Activated CD8-positive, alpha-beta T cell treated with anti-CD3 and anti-CD28 coated beads for 36 hours (primary cell): ENCODE data around the gene DVL3. TPM values are rescaled to one million over a fixed set of nuclear protein-coding genes. Genes with fewer than 3 reads are reported as not detected.
A peak's percentile ranks its signal among the peaks of the same experiment; 100 is the strongest.

Source experiments
- ATAC-seq: fragments of 200-7000 bp; cut with Tn5 transposase; one replicate; pipeline ENCODE4 v1.10.0; 2021; ENCODE audit warnings: mild to moderate bottlenecking, moderate library complexity
- CTCF ChIA-PET: fragments of 350-600 bp; sonication (Branson Sonifier 250); formaldehyde crosslinking; loops from one replicate; lab custom pipeline; 2021; ENCODE audit warnings: antibody characterized with exemption; lab: Charles Lee
- POLR2A ChIA-PET: fragments of 350-600 bp; sonication (Branson Sonifier 250); formaldehyde crosslinking; loops from one replicate; lab custom pipeline; 2021; ENCODE audit warnings: antibody characterized with exemption; lab: Charles Lee
- DNase-seq: peaks from one replicate; pipeline ENCODE4 v3.0.0-alpha.2; 2020
- H3K27ac Mint-ChIP-seq: one replicate; pipeline ENCODE4 v1.8.0; 2021; ENCODE audit warnings: mild to moderate bottlenecking, mixed read lengths
- H3K27me3 Mint-ChIP-seq: one replicate; pipeline ENCODE4 v1.8.0; 2021; ENCODE audit warnings: mixed read lengths
- H3K36me3 Mint-ChIP-seq: one replicate; pipeline ENCODE4 v1.8.0; 2021; ENCODE audit warnings: low read depth, mixed read lengths
- H3K4me1 Mint-ChIP-seq: one replicate; pipeline ENCODE4 v1.8.0; 2021; ENCODE audit warnings: low read depth, mixed read lengths
- H3K4me3 Mint-ChIP-seq: one replicate; pipeline ENCODE4 v1.8.0; 2021; ENCODE audit warnings: mild to moderate bottlenecking, moderate library complexity, mixed read lengths
- H3K9me3 Mint-ChIP-seq: one replicate; pipeline ENCODE4 v1.8.0; 2021; ENCODE audit warnings: mixed read lengths
- CTCF ChIP-seq: fragments of 200-600 bp; IDR thresholded peaks from one replicate; pipeline ENCODE4 v1.8.0; 2022; ENCODE audit warnings: antibody characterized with exemption, mild to moderate bottlenecking
- intact Hi-C: fragments of 100-400 bp; cut with micrococcal nuclease; formaldehyde crosslinking; loops from one replicate; pipeline ENCODE4 v1.10.0; 2022
- total RNA-seq, 2 experiments: library from RNA; stranded (reverse); gene quantifications; one replicate each; pipeline ENCODE4 v1.2.3, GENCODE V29; 2021

DVL3 gene
- total RNA-seq, 2 experiments from 2014 or later = 21.2 to 25.9 TPM

DNA sequence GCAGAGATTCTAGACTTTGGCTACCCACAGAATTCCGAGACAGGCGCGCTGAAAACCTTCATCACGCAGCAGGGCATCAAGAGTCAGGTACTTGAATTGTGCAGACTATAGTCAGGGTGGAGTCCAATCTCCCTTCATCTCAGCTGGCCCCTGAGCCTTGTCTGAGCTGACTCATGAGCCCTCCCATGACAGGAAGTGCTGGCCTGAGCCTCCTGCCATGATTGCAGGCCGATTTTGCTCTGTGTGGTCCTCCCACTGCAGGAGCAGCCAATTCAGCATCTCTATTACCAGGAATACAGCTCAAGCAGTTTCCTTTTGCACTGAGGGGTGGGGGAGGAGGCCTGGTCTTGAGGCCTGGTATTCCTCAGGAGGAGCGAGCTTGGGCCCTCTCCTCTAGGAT is 25.0 kb downstream of the DVL3 start:
- DNase-seq = no peak
- Mint-ChIP-seq H3K4me1 (peaks cover 28% of the 10 kb centered on the region), H3K27me3 (no peaks in the 10 kb centered on the region), H3K27ac (no peak overlapping the region), H3K36me3 (peaks cover 55% of the 10 kb centered on the region), H3K9me3 (no peaks in the 10 kb centered on the region), H3K4me3 (no peak overlapping the region)
- POLR2A ChIA-PET = no interaction called here
- ATAC-seq = no peak
- TF ChIP-seq CTCF = no peak
- CTCF ChIA-PET = no interaction called here
- intact Hi-C loops = no loop called here

GRCh38 chr3:184181596-184181995 is 26.4 kb downstream of the DVL3 start:
- Mint-ChIP-seq H3K4me3 (no peak overlapping the region), H3K36me3 (peaks cover 60% of the 10 kb centered on the region), H3K9me3 (no peaks in the 10 kb centered on the region), H3K27ac (no peak overlapping the region), H3K27me3 (no peaks in the 10 kb centered on the region), H3K4me1 (peaks cover 22% of the 10 kb centered on the region)
- TF ChIP-seq CTCF = no peak
- ATAC-seq = no peak
- POLR2A ChIA-PET = no interaction called here
- intact Hi-C loops = no loop called here
- no peak for DNase-seq
- CTCF ChIA-PET = interaction anchor here (1.0 to 2.0 kb wide), 3 partner anchors 23 to 68 kb away, joined by 3 to 10 read pairs (median 4); partner anchors contain the start of genes EEF1AKMT4 and VWA5B2

- ATAC-seq = no peak
- H3K4me3 Mint-ChIP-seq = no peak overlapping the region
These were observed 28.5 kb downstream of the DVL3 start for GRCh38 chr3:184183679-184184078.

DNA sequence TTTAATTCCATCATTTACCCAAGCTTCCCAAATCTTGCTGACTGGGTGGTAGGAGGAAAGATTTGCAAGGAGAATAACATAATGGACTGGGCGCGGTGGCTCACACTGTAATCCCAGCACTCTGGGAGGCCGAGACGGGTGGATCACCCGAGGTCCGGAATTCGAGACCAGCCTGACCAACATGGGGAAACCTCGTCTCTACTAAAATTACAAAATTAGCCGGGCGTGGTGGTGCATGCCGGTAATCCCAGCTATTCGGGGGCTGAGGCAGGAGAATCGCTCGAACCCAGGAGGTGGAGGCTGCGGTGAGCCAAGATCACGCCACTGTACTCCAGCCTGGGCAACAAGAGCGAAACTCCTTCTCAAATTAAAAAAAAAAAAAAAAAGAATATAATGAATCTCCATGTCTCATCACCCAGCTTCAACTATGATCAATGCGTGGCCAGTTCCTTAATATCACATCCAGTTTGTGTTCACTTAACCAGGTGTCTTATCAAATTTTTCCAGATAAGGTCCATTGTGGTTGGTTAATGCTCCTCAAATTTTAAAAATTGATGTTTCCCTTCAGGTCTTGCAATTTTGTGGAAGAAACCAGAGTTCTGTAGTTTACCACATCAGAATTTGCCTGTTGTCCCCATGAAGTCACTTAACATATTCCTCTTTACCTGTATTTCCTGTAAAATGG is 29.5 kb downstream of the DVL3 start:
- Mint-ChIP-seq H3K27ac (peak overlapping the region; percentile 90), H3K4me3 (peak overlapping the region; percentile 94), H3K27me3 (no peaks in the 10 kb centered on the region), H3K36me3 (peaks cover 66% of the 10 kb centered on the region), H3K9me3 (no peaks in the 10 kb centered on the region), H3K4me1 (peaks cover 31% of the 10 kb centered on the region)
- DNase-seq (no peak), ATAC-seq (no peak)
- ChIA-PET CTCF (interaction anchor here (1.1 to 2.2 kb wide), 3 partner anchors 10 to 65 kb away, joined by 4 to 8 read pairs (median 5); partner anchors contain the start of genes AP2M1 and EEF1AKMT4), POLR2A (interaction anchor here (0.8 to 2.3 kb wide), 5 partner anchors 8 to 65 kb away, joined by 3 to 8 read pairs (median 4); no protein-coding TSS in a partner anchor)
- TF ChIP-seq CTCF = no peak
- intact Hi-C loops = no loop called here

More at GRCh38 chr3:184183679-184184078, 28.5 kb downstream of the DVL3 start:
- DNase-seq = no peak
- POLR2A ChIA-PET = interaction anchor here (0.8 to 2.3 kb wide), 3 partner anchors 8 to 17 kb away, joined by 4 to 8 read pairs (median 4); no protein-coding TSS in a partner anchor
- no peaks in the 10 kb centered on the region for H3K27me3 Mint-ChIP-seq
- TF ChIP-seq CTCF = no peak
- peak overlapping the region; percentile 14 for H3K27ac Mint-ChIP-seq
- H3K4me1 Mint-ChIP-seq = peaks cover 25% of the 10 kb centered on the region
- CTCF ChIA-PET = interaction anchor here (1.1 to 1.7 kb wide), 2 partner anchors 9 to 44 kb away, joined by 4 to 5 read pairs; partner anchors contain the start of gene AP2M1
- H3K9me3 Mint-ChIP-seq = no peaks in the 10 kb centered on the region
- peaks cover 66% of the 10 kb centered on the region for H3K36me3 Mint-ChIP-seq
- intact Hi-C loops = no loop called here
